Measurements from ENCODE around the gene KRTAP4-5.
"Not testable (repeated sequence)": the region's sequence is repeated elsewhere in the genome, so short reads cannot be mapped to it uniquely, and the experiment has no call there.

Gene KRTAP4-5

DNA sequence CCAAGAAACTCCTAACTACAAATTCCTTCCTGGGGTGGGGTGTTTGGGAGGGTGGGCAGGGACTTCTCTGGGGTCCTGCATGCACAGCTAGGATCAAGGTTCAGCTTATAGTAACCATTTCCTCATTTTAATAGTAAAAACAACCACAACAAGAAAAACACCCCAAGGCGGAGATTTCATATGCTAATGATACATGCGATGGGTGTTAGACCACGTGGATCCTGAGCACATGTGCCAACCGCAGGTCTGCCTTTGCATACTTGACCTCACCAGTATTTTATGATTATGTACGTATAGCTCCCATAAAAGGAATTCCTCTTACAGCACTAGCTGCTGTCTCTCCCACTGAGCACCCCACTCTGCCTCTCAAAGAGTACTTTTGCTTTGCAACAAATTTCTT lies 33.3 kb downstream of the KRTAP4-5 start:
- intact Hi-C loops (cut with DNase I) = no loop called here
- DNase-seq = no peak

DNA sequence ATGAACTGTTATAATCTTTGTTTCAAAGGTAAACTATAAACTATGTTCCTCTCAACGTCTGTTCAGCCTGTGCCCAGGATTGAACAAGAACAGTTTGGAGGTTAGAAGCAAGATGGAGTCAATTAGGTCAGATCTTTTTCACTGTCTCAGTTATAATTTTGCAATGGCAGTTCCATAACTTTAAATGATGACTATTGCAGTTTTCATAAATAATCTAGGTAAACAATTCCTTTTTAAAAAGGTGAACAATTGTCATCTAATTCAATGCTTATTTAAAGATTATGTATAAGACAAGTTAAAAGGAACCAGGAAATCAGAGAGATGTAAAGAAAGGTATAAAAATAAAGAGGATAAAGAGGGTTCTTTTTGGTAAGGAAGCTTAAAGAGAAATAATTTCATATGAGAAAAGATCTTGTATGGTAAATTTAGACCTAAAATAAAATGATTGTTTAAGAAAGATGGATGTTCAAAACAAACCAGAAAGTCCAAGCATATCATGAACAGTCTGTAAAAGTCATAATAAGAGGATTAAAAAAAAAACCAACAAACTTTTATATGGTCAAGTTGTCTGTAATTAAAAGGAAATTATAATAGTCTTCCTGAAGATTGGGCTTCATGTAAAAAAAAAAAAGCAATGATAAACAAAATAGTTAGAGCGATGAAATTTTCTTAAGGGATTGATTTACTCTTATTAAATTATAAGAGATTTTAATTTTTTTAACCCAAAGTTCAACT lies 38.3 kb downstream of the KRTAP4-5 start:
- intact Hi-C loops (cut with DNase I) = no loop called here
- no peak for DNase-seq

GRCh38 chr17:41108728-41109386 lies 40.8 kb downstream of the KRTAP4-5 start:
- intact Hi-C loops (cut with DNase I); DNase-seq: not testable (repeated sequence)

GRCh38 chr17:41107941-41108450 lies 41.6 kb downstream of the KRTAP4-5 start:
- intact Hi-C loops (cut with DNase I) = no loop called here

DNA sequence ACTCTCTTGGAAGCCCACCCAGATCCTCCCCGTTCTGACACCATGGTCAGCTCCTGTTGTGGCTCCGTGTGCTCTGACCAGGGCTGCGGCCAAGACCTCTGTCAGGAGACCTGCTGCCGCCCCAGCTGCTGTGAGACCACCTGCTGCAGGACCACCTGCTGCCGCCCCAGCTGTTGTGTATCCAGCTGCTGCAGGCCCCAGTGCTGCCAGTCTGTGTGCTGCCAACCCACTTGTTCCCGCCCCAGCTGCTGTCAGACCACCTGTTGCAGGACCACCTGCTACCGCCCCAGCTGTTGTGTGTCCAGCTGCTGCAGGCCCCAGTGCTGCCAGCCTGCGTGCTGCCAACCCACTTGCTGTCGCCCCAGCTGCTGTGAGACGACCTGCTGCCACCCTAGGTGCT lies 44.3 kb downstream of the KRTAP4-5 start, which contains the start of gene KRTAP4-9:
TSS of gene KRTAP4-9 (plus strand) at position 43 of the 400 bp plus-strand sequence. CDS start at position 43, 0 bp downstream.
- intact Hi-C loops (cut with DNase I) = not testable (repeated sequence)
- peak in 1 of 10 donors; percentile 69 for DNase-seq

More at GRCh38 chr17:41107941-41108450, 41.6 kb downstream of the KRTAP4-5 start:
- DNase-seq = no peak

DNA sequence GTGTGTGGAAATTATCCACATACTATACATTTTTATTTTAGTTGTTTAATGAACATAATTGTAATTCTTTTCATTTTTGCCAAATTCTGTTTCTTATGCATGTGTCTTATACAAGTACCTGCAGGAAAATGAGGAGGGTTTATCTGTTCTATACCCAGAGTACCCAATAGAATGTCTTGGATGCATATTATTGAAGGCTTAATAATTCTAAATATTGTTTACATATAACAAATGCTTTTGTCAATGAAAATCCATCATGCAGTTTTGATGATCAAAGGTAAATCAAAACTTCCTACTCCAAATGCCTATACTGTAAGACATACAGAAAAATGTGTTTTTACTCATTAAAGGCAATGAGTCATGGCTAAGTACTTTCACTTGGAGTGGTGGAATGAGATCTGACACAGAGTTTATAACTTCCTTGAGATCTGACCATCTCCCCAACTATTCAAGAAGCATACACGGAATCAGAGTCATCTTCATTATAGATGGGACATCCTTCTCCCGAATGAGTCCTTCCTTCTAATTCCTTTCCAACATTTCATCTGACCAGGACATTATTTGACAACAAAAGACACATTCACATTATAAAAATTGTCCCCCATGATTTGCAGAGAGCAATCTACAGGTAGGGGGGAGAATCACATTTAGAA lies 45.1 kb downstream of the KRTAP4-5 start:
- intact Hi-C loops (cut with DNase I); DNase-seq: not testable (repeated sequence)

DNA sequence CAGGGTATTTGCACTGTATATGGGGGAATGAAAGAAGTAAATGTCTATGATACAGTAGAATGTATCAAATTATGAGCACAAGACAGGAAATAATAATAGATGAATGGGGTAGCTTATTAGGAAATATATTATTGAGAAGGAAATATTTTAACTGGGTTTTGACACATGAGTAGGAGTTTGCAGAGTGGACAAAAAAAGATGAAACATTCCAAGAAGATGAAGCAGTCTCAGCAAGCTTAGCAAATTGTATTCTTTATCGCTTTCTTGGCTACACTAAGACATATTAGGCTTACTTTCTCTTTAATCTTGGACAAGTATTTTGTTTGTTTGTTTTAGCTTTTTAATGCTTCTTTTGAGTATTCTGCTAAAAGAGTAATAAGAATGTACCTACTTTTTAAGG lies 45.7 kb downstream of the KRTAP4-5 start:
- intact Hi-C loops (cut with DNase I) = no loop called here
- no peak for DNase-seq

GRCh38 chr17:41101586-41102259 lies 47.9 kb downstream of the KRTAP4-5 start, which contains the start of gene KRTAP4-16:
KRTAP4-16 (minus strand) TSS chr17:41102209; CDS start chr17:41102209, 0 bp downstream.
- intact Hi-C loops (cut with DNase I) = no loop called here
- DNase-seq = peak in 1 of 10 donors; percentile 79

DNA sequence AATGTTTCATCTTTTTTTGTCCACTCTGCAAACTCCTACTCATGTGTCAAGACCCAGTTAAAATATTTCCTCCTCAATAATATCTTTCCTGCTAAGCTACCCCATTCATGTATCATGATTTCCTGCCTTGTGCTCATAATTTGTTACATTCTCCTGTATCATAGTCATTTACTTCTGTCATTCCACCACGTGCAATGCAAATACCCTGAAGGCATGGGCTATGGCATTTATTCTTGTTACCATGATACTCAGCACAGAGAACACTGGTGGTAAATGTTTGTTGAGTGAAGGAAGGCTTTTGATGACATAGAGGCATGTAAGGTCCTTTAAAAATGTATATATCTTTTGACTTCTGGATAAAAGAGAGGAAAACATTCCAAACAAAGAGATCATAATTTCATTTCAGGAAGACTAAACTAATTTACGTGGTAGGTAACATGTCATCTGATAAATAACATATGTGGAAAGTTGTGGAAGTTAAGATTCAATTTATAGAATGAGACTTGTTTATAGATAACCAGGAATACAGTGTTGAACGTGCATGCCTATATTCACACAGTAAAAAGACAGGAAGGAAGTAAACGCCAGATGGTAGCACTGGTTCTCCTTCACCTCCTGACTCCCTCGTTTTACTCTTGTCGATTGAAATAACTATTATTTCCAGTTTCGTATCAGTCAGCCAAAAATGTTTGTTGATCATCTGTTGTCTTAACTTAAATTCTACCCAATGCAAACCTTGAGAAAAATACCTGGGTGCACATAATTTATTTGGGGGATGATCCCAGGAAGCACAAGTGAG lies 49.7 kb downstream of the KRTAP4-5 start:
- intact Hi-C loops (cut with DNase I); DNase-seq: not testable (repeated sequence)

Data from posterior cingulate gyrus (tissue), 11 donors.